Nucleus accumbens (tissue), 56 donors: ENCODE results near the gene GALNT7.
A peak's percentile ranks its signal among the peaks of the same experiment; 100 is the strongest.

Source experiments
- DNase-seq, 56 donors: peaks; one replicate each; lab custom pipeline; 2025; lab: John Stamatoyannopoulos, UW

GALNT7 gene

GRCh38 chr4:173284463-173284862, 115.9 kb downstream of the GALNT7 start:
- no peak for DNase-seq

DNA sequence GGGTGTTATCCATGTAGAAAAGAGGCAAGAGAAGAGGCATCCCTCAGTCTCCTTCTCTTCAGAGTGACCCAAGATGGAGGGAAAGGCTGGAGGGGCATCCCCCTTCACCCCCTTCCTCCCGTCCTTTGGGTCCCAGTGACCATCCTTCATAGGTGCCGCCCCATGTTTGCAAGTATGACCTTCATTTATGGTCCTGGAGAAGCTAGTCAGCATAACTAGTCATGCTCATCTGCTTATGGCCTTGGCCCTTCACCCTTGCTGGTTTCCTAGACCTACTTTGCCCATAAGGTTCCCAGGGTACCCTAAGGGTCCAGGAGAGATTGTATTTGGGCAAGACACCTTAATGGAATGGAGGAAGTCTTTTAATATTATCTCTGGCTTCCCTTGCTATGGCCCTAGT, 118.9 kb downstream of the GALNT7 start:
- no peak for DNase-seq

- peak in 26 of 56 donors; percentile 2 to 75 (median 34) for DNase-seq
Observed at GRCh38 chr4:173288296-173288695, 119.7 kb downstream of the GALNT7 start.

GRCh38 chr4:173288698-173289352, 120.2 kb downstream of the GALNT7 start:
- DNase-seq: no peak

DNA sequence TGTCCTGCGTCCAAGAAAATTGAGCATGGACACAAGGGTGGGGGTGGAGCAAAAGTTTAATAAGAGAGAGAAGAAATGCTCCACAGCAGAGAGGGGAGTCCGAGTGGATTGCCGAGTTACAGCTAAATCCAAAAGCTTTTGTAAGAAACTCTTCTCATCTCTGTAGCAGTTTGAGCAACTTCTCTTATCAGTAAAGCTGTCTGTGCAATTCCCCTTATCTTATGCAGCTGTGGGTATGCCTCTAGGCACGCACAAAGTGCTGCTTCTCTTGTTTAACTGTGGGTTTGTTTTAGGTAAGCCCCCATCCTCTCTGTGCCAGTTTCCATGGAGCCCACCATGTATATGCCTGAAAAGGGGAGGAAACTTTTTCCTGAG, 120.7 kb downstream of the GALNT7 start:
- no peak for DNase-seq

DNA sequence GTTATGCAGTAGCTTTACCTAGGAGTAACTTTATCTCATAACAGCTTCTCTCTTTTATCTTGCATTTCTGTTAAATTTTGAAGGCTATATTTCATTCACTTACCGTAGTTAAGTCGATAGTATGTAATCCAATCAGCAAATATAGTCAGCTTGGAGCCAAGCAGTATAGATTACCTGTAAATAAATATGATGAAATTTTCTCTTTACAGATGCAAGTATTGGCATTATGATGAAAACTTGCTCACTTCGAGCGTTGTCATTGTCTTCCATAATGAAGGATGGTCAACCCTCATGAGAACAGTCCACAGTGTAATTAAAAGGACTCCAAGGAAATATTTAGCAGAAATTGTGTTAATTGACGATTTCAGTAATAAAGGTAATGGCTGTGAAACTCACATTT, 123.3 kb downstream of the GALNT7 start:
- no peak for DNase-seq

DNA sequence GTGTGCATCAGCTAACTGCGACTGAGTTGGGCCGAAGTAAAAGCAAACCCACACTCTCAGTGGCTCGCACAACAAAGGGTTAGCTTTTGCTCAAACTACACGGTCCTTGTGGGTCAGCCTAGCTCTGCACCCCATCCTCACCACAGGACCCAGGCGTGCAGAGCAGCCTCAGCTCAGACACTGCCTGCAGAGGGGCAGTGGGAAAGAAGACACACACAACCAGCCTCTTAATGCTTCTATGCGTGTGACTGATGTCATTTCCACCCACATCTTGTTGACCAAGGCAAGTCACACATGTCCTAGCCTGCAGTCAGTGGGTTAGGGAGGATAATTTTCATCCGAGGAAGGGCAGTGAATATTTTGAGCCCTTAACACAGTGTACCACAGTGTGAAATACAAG, 125.1 kb downstream of the GALNT7 start:
- DNase-seq: no peak

DNA sequence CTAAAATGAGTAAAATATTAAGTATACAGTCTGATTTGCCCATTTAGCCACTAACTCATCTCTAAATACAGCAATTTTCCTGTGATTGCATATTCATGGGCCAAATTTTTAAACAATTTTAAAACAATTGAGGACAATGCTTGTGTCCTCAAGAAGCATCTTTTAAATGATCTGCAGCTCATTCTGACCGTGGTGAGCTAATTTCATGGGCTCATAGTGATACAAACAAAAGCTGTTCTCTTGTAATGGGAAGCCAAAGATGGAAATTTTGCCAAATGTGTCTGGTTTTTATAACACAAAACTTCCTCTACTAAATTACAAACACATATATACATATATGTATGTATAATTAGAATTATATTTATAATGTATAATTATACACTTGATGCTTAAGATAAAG, 125.8 kb downstream of the GALNT7 start:
- DNase-seq: no peak

DNA sequence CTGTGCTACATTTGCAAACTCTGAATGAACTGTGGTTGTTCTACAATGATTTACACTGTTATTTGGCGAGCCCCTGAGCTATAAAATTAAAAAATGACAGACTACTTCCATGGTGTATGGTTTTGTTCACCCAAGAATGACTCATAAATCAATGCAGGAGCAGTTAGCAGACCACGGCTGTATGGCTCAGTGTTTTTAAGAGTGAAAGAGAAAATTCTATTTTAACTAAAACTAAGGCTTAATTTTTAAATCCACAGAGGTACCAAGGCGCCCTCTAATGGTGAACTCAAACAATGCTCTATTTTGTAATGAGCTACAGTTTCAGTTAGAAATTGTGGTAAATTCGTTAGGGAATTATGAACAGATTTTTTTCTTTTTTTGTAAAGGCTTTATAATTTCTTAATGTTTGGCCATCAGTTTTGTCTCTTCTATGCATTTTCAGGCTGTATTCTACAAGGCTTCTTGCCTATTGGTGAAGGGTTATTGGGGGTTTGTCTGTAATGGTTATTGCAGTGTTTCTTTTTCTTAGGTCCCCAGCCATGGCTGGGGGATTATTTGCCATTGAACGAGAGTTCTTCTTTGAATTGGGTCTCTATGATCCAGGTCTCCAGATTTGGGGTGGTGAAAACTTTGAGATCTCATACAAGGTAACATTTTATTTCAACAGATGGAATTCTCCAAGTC, 133.0 kb downstream of the GALNT7 start:
- peak in 4 of 56 donors; percentile 2 to 17 (median 6) for DNase-seq

DNA sequence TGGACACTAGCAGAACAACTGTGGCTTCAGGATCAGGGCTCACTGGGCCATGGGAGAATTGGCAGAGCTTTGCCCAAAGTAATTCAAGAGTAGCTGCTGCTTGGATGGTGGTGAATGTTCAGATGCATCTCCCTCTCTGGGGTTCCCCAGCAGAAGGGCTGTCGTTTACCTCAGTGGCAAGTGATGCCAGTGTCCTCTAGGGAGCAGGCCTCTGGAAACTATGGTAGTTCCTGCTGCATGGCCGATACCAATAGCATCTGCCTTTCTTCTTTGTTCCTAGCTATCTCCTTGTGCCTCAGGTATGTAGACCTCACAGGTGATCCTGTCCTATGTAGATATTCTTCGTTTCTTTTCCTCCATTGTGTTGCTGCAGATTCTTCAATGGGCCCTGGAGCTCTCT, 139.2 kb downstream of the GALNT7 start:
- no peak for DNase-seq

- DNase-seq: no peak
Observed at GRCh38 chr4:173311368-173311767, 142.8 kb downstream of the GALNT7 start.

DNA sequence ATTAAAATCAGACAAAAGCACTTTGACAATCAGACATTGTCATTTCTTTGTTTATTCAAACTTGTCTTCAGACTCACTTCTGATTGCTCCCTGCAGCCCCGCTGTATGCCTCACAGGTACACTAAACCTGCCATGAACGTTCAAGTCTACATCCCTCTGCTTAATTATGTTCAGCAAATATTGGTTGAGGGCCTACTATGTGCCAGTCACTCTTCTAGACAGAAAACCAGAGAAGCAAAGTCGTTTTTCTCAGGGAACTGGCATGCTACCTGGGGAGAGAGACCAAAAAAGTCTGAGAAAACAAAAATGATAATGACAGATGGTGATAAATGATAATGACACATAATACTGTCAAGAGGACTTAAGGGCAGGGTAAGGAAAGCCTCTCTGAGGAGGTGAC, 146.1 kb downstream of the GALNT7 start:
- DNase-seq: no peak

DNA sequence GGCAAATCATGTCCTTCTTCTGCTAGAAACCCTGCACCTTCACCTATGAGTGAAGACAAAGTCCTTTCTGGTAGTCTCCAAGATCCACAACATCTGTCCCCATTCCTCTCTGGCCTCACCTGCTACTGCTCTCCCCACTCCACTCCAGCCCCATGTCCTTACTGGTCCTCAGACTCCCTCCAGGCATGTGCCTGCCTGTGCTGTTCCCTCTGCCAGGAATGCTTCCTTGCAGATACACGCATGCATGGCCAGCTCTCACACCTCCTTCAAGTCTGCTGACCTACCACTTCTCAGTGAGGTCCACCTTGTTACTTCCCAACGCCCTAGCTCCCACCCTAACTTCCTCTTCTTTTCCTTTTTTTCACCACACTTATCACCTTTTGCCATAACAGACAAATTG, 147.4 kb downstream of the GALNT7 start:
- DNase-seq: no peak

GRCh38 chr4:173317004-173317403, 148.4 kb downstream of the GALNT7 start:
- DNase-seq: no peak

DNA sequence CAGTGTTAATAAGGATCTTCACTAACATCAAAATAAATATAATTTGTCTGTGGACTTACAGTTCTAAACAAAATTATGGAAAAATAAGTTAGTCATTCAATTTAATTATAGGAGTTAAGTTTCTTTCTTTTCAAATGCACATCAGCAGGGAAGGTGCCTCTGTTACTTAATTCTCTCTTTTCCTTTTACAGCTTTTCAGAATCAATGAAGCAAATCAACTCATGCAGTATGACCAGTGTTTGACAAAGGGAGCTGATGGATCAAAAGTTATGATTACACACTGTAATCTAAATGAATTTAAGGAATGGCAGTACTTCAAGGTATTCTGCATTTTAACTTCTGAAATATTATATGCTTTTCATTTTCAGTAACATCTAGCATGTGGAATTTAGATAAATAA, 149.6 kb downstream of the GALNT7 start:
- DNase-seq: no peak

- peak in 1 of 56 donors; percentile 13 for DNase-seq
Observed at GRCh38 chr4:173318648-173319211, 150.1 kb downstream of the GALNT7 start.

- no peak for DNase-seq
Observed at GRCh38 chr4:173319696-173320095, 151.1 kb downstream of the GALNT7 start.

DNA sequence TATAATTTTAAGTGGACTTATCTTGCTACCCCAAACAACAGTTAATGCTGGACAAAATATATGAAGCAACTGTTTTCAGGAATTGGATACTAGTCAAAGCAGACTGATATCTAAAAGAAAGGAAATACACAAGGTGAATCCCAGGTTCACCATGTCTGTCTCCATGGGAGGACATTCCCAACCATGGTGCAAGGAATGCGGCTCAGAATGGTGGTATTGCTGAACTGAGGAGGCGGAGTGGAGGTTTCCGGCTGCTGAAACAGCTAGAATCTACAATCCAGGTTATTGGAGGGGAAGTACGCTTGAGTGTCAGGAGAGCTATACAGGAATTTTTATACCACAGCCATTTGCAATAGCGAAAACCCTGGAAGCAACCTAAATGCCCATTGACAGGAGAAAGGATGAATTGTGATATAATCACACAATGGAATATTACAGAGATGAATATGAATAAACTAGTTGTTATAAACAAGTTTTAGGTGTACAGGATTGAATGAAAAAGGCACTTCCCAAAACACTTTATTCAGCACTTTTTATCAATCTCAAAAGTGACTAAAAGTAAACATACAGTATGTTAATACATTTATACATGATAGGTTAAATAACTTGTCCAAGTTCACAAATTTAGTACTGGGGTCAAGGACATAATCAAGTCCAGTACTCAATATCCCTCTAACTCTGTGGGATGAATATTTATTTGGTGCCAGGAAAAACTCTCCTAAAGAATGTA, 156.6 kb downstream of the GALNT7 start:
- DNase-seq: no peak

DNA sequence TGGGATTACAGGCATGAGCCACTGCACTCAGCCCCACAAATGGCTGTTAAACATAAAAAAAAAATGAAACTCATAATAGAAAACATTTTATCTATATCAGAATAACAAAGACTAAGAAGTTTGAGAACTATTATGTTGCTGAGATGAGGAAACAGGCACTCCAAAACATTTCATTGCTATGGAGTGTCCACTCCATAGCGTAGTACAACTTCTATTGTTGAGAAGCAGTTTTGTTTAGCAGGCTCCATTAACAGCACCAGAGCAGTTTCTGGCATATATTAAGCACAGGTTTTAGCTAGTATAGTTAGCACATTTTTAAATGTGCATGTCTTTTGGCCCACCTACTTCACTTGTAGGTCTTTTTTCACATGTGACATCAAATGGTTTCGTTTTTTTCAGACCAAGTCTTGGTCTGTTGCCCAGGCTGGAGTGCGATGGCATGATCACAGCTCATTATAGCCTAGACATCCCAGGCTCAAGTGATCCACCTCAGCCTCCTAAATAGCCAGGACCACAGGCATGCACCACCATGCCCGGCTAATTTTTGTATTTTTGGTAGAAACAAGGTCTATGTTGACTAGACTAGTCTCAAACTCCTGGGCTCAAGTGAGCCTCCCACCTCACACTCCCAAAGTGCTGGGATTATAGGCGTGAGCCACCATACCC, 159.8 kb downstream of the GALNT7 start:
- DNase-seq: no peak

DNA sequence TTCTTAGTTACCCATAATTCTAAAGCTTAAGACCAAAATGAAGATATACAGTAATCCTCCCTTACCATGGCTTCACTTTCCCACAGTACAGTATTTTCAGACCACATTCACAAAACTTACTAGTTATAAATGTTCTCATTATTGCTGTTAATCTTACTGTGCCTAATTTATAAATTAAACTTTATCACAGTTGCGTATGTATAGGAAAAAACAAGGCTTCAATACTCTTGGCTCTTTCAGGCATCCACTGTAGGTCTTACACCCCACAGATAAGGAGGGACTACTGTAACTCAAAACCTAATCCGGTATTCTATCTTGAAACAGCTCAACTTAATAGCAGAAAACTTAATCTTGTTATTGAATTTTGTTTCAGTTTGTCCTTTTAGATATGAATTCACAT, 162.0 kb downstream of the GALNT7 start:
- no peak for DNase-seq

DNA sequence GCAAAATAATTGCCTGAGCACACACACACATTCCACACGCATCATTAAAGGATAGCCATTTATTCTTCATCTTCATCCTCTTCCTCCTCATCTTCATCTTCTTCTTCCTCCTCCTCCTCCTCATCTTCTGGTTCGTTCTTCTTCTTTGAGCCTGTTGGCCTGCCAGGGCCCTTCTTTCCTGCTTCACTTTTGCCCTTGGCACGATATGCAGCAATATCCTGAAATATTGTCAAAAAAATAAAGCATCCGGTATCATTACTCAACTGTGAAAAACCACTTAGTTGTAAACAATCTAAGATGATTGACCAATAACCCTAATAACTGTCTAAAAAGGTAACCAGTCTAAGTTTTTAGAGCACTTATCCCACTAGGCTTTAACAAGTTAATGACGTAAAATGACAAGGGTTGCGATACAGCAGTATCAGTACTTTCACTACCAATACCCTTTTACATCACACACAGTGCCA, 163.4 kb downstream of the GALNT7 start:
- no peak for DNase-seq
